GM23338 (cell line): ENCODE results near the gene KIFBP.

Experiments
- CREB1 ChIP-seq: fragments of 250-450 bp; sonication (Bioruptor Pico); IDR thresholded peaks from 2 replicates; pipeline ENCODE4 v1.5.0; 2020; ENCODE audit warnings: low read depth, mild to moderate bottlenecking, moderate library complexity
- CTCF ChIP-seq, 2 experiments: fragments of 200-600 bp in 1 of 2; sonication (generic) in 1 of 2; conservative IDR thresholded peaks; 2 replicates each; pipeline versions ENCODE4 v1.5.1 to v1.6.1; 2016 to 2017; ENCODE audit warnings: antibody characterized with exemption in 2 of 2, low read depth in 2 of 2, mild to moderate bottlenecking in 2 of 2, moderate library complexity in 1 of 2
- ETS1 ChIP-seq: IDR thresholded peaks from 2 replicates; pipeline ENCODE4 v1.6.1; 2016; ENCODE audit warnings: antibody characterized with exemption
- EZH2 ChIP-seq: fragments of 200-600 bp; sonication (generic); IDR thresholded peaks from one replicate; pipeline ENCODE4 v1.8.0; 2017; ENCODE audit warnings: antibody characterized with exemption, mild to moderate bottlenecking, low read depth; ENCODE audit not compliant: unreplicated experiment
- EZH2phosphoT487 ChIP-seq: fragments of 200-600 bp; sonication (generic); IDR thresholded peaks from one replicate; pipeline ENCODE4 v1.8.1; 2018; ENCODE audit warnings: antibody characterized with exemption; ENCODE audit not compliant: unreplicated experiment
- JUNB ChIP-seq: IDR thresholded peaks from one replicate; pipeline ENCODE4 v1.6.1; 2016; ENCODE audit warnings: antibody characterized with exemption; ENCODE audit not compliant: unreplicated experiment
- POLR2AphosphoS5 ChIP-seq: IDR thresholded peaks from 2 replicates; pipeline ENCODE4 v1.6.1; 2016; ENCODE audit warnings: antibody characterized with exemption, low read depth
- REST ChIP-seq: IDR thresholded peaks from one replicate; pipeline ENCODE4 v1.6.1; 2018; ENCODE audit warnings: antibody characterized with exemption; ENCODE audit not compliant: unreplicated experiment
- STAT1 ChIP-seq: IDR thresholded peaks from one replicate; pipeline ENCODE4 v1.6.1; 2016; ENCODE audit warnings: antibody characterized with exemption; ENCODE audit not compliant: unreplicated experiment

GRCh38 chr10:69047111-69047832 is 58.7 kb downstream of the KIFBP start:
- TF ChIP-seq CTCF (conservative IDR thresholded peaks at IDR 0.05; ENCODE audit: low read depth in 2 of 2), result no peak
- no peak for TF ChIP-seq ETS1
- TF ChIP-seq EZH2, result no peak
- TF ChIP-seq REST, result no peak
- TF ChIP-seq POLR2AphosphoS5, result no peak
- TF ChIP-seq EZH2phosphoT487, result no peak
- no peak for TF ChIP-seq CREB1 (CRISPR knock-in tag)
- no peak for TF ChIP-seq JUNB
- no peak for TF ChIP-seq STAT1
